HG03558 (cell line): ENCODE measurements around the gene SPRYD4.

Experiments
- ATAC-seq: cut with Tn5 transposase; IDR thresholded peaks from one replicate; pipeline ENCODE4 v1.9.1; 2021; ENCODE audit warnings: moderate number of reproducible peaks; ENCODE audit not compliant: unreplicated experiment; ENCODE audit errors: extremely low read depth

The SPRYD4 gene

GRCh38 chr12:56518570-56518969, 50.2 kb downstream of the SPRYD4 start:
- no peak for ATAC-seq

GRCh38 chr12:56520048-56520447, 51.7 kb downstream of the SPRYD4 start:
- no peak for ATAC-seq

DNA sequence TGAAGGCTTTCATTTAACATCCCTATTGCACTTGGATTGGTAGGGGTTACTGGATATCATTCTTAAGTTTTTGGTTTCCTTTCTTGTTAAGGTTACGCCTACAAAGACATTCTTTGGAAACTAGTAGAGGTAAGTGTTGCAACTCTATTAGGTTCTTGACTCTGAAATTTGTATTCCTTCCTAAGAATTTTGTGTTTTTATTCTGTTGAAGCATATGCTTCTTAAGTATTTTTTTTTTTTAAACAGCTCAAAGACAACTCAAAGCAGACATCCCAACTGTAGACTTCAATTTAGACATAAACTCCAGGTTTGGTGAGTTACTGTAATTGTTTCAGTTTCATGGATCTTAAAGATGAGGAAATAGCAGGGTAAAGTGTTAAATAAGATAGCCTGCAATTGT, 52.1 kb downstream of the SPRYD4 start:
- ATAC-seq, result no peak

- no peak for ATAC-seq
These were observed 52.8 kb downstream of the SPRYD4 start for GRCh38 chr12:56521209-56521589.

DNA sequence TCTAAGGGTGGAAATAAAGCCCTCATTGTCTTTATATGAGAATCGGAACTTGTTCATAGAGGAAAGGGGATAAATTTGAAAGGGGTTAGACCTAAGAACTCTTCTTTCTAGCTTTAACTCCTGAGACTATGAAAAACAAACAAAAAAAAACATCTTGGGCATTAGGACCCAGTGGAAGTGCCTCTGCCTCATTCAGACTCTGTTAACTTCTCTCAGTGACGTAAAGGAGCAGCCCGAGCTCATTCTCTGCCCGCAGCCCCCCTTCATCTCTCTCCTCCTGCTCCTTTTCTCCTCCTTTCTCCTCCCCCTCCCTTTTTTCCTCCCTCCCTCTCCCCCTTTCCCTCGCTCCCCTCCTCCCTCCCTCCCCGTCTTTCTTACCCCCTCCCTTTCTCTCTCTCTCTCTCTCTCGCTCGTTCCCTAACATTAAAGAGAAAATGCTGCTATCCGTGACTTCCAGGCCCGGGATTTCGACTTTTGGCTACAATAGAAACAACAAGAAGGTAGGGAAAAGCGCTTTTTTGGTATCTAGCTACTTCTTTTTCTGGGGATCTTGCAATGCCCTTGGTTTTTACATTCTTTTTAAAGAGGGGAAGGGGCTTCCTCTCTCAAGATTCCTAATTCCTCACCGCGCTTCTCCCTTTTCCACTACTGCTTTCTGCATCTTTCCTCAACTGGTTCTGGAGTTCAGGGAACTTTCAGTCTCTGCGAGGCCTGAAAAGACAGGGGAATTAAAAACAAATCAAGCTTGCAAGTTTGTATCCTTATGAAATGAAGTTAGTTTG, 53.4 kb downstream of the SPRYD4 start, which contains the start of gene RBMS2:
Gene RBMS2, plus strand, starts transcription at position 231 of the 782 bp plus-strand sequence. Its CDS starts 204 bp downstream, at position 435.
- ATAC-seq, result no peak

GRCh38 chr12:56522411-56523193, 54.2 kb downstream of the SPRYD4 start:
- no peak for ATAC-seq

DNA sequence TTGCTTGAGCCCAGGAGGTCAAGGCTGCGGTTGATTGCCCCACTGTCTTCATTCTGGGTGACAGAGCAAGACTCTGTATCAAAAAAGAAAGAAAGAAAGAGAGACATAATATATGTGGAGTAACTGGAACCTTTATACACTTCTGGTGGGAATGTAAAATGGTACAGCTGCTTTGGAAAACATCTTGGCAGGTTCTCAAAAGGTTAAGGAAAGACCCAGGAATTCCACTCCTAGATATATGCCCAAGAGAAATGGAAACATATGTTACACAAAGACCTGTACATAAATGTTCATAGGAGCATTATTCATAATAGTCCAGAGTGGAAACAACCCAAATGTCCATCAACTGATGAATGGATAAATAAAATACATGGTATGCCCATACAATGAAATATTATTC, 60.5 kb downstream of the SPRYD4 start:
- ATAC-seq, result no peak
